Measurements from ENCODE around the gene FAF2.
"Not testable (repeated sequence)": the region's sequence is repeated elsewhere in the genome, so short reads cannot be mapped to it uniquely, and the experiment has no call there.

The FAF2 gene

GRCh38 chr5:176447978-176448608, at the start of gene FAF2:
FAF2 (plus strand) TSS chr5:176448385; CDS start chr5:176448408, 23 bp downstream.
- DNase-seq: peak; percentile 59

- no peak for DNase-seq
Measured at GRCh38 chr5:176400382-176401156, 47.6 kb upstream of the FAF2 start.

GRCh38 chr5:176401281-176402205, 46.6 kb upstream of the FAF2 start:
- DNase-seq: no peak

GRCh38 chr5:176405656-176406435, 42.3 kb upstream of the FAF2 start:
- DNase-seq: no peak

GRCh38 chr5:176406436-176407052, 41.6 kb upstream of the FAF2 start:
- DNase-seq: no peak

- no peak for DNase-seq
Measured at GRCh38 chr5:176407456-176408251, 40.5 kb upstream of the FAF2 start.

- DNase-seq: not testable (repeated sequence)
Measured at GRCh38 chr5:176408252-176408573, 40.0 kb upstream of the FAF2 start.

GRCh38 chr5:176408590-176408989, 39.6 kb upstream of the FAF2 start:
- no peak for DNase-seq

- no peak for DNase-seq
Measured at GRCh38 chr5:176409765-176410164, 38.4 kb upstream of the FAF2 start.

GRCh38 chr5:176410486-176411180, 37.6 kb upstream of the FAF2 start:
- DNase-seq: no peak

GRCh38 chr5:176412517-176413254, 35.5 kb upstream of the FAF2 start:
- no peak for DNase-seq

- DNase-seq: no peak
Measured at GRCh38 chr5:176413255-176413565, 35.0 kb upstream of the FAF2 start.

- DNase-seq: no peak
Measured at GRCh38 chr5:176413709-176414191, 34.4 kb upstream of the FAF2 start.

- no peak for DNase-seq
Measured at GRCh38 chr5:176414704-176415103, 33.5 kb upstream of the FAF2 start.

GRCh38 chr5:176415240-176415951, 32.8 kb upstream of the FAF2 start:
- no peak for DNase-seq

GRCh38 chr5:176415952-176416924, 31.9 kb upstream of the FAF2 start, which contains the start of gene CLTB:
CLTB (minus strand) TSS chr5:176416539; CDS start chr5:176416363, 176 bp downstream.
- DNase-seq: no peak

GRCh38 chr5:176416965-176417364, 31.2 kb upstream of the FAF2 start:
- DNase-seq: no peak

- DNase-seq: no peak
Measured at GRCh38 chr5:176418251-176418650, 29.9 kb upstream of the FAF2 start.
